GM12874 (cell line): ENCODE data around the gene TMEM182.

ENCODE experiments used
- CTCF ChIP-seq: IDR thresholded peaks from 2 replicates; pipeline ENCODE4 v1.5.1; 2011; ENCODE audit warnings: low read depth, mild to moderate bottlenecking, control low read depth, low read length, moderate library complexity; ENCODE audit not compliant: insufficient read depth

The TMEM182 gene

GRCh38 chr2:102843764-102844443 lies 82.1 kb downstream of the TMEM182 start:
- TF ChIP-seq CTCF, result no peak

GRCh38 chr2:102844911-102845310 lies 83.1 kb downstream of the TMEM182 start:
- TF ChIP-seq CTCF, result no peak

- TF ChIP-seq CTCF, result no peak
Observed at GRCh38 chr2:102848366-102848839, 86.6 kb downstream of the TMEM182 start.

- TF ChIP-seq CTCF, result no peak
Observed at GRCh38 chr2:102850888-102851287, 89.1 kb downstream of the TMEM182 start.

GRCh38 chr2:102852867-102853266 lies 91.0 kb downstream of the TMEM182 start:
- no peak for TF ChIP-seq CTCF
